ENCODE results near the gene FOXR1.

DNA sequence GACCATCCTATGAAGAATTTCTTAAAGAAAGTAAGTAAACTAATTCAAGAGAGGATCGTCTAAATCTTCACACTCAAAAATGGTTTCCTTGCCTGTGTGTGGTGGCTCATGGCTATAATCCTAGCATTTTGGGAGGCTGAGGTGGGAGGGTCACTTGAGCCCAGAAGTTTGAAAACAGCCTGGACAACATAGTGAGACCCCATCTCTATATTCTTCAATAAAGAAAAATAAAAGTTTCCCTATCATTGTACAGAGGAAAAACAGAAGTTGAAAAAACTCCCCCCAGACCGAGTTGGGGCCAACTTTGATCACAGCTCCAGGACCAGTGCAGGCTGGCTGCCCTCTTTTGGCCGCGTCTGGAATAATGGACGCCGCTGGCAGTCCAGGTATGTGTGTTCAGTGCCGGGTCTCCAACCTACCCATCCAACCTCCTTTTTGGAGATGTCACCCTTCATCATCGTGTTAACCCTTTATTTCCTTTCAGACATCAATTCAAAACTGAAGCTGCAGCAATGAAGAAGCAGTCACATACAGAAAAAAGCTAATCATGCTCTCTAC is 43.6 kb downstream of the FOXR1 start:
- TF ChIP-seq, protein P1, sequence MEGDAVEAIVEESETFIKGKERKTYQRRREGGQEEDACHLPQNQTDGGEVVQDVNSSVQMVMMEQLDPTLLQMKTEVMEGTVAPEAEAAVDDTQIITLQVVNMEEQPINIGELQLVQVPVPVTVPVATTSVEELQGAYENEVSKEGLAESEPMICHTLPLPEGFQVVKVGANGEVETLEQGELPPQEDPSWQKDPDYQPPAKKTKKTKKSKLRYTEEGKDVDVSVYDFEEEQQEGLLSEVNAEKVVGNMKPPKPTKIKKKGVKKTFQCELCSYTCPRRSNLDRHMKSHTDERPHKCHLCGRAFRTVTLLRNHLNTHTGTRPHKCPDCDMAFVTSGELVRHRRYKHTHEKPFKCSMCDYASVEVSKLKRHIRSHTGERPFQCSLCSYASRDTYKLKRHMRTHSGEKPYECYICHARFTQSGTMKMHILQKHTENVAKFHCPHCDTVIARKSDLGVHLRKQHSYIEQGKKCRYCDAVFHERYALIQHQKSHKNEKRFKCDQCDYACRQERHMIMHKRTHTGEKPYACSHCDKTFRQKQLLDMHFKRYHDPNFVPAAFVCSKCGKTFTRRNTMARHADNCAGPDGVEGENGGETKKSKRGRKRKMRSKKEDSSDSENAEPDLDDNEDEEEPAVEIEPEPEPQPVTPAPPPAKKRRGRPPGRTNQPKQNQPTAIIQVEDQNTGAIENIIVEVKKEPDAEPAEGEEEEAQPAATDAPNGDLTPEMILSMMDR (IDR thresholded peaks at IDR 0.05; ENCODE audit: insufficient read depth, low read depth, low read length) = peak; percentile 6
- no peak for TF ChIP-seq EZH2 (IDR thresholded peaks at IDR 0.05; ENCODE audit: insufficient read depth, low read length)
